DOHH2 (cell line): Measurements from ENCODE around the gene UVRAG.

ENCODE experiments used
- CTCF ChIP-seq: fragments of 200-600 bp; sonication (generic); IDR thresholded peaks from one replicate; pipeline ENCODE4 v1.5.1; 2014; ENCODE audit warnings: antibody characterized with exemption, mild to moderate bottlenecking, low read depth, low read length; ENCODE audit not compliant: poor library complexity, severe bottlenecking
- EZH2phosphoT487 ChIP-seq: fragments of 200-600 bp; sonication (generic); IDR thresholded peaks from 2 replicates; pipeline ENCODE4 v1.6.1; 2017; ENCODE audit warnings: borderline replicate concordance, mild to moderate bottlenecking, antibody characterized with exemption, low read length, moderate library complexity, mixed read lengths

- TF ChIP-seq CTCF = no peak
- TF ChIP-seq EZH2phosphoT487 = no peak
These were observed 11.6 kb downstream of the UVRAG start for GRCh38 chr11:75826461-75827230.
